Naive thymus-derived CD4-positive, alpha-beta T cell (primary cell): Measurements from ENCODE around the gene CTXN2. TPM values are rescaled to one million over a fixed set of nuclear protein-coding genes. Genes with fewer than 3 reads are reported as not detected.

Source experiments
- ATAC-seq: fragments of 150-1000 bp; cut with Tn5 transposase; 2 replicates; pipeline ENCODE4 v1.10.0; 2021; ENCODE audit warnings: mild to moderate bottlenecking, moderate library complexity
- CTCF ChIA-PET: fragments of 350-600 bp; sonication (Branson Sonifier 250); formaldehyde crosslinking; loops from one replicate; lab custom pipeline; 2021; ENCODE audit warnings: antibody characterized with exemption; lab: Charles Lee
- POLR2A ChIA-PET: fragments of 350-600 bp; sonication (Branson Sonifier 250); formaldehyde crosslinking; loops from one replicate; lab custom pipeline; 2021; ENCODE audit warnings: antibody characterized with exemption, inconsistent platforms; lab: Charles Lee
- DNase-seq, 9 donors: peaks; one replicate each; pipeline versions ENCODE4 v3.0.0 to v3.0.0-alpha.2; 2020 to 2022; ENCODE audit warnings: mixed read lengths in 1 of 9
- H3K27ac ChIP-seq: one replicate; pipeline ENCODE4 v1.7.0; 2013; ENCODE audit warnings: mild to moderate bottlenecking, low read depth, low read length, moderate library complexity
- H3K27me3 ChIP-seq, 2 donors: one replicate each; pipeline ENCODE4 v1.7.0; 2013; ENCODE audit warnings: low read length in 2 of 2, mild to moderate bottlenecking in 2 of 2, moderate library complexity in 2 of 2; ENCODE audit not compliant: control insufficient read depth in 2 of 2, insufficient read depth in 2 of 2
- H3K36me3 ChIP-seq, 3 experiments: 1 replicate in 2 of 3; 2 replicates in 1 of 3; pipeline ENCODE4 v1.7.0; 2013; ENCODE audit warnings: low read length in 3 of 3, mild to moderate bottlenecking in 3 of 3, moderate library complexity in 1 of 3; ENCODE audit not compliant: insufficient read depth in 3 of 3, control insufficient read depth in 2 of 3
- H3K4me1 ChIP-seq, 2 donors: one replicate each; pipeline ENCODE4 v1.7.0; 2013; ENCODE audit warnings: low read length in 2 of 2, mild to moderate bottlenecking in 2 of 2, moderate library complexity in 1 of 2; ENCODE audit not compliant: control insufficient read depth in 2 of 2, insufficient read depth in 2 of 2
- H3K4me3 ChIP-seq: 2 replicates; pipeline ENCODE4 v1.7.0; 2013; ENCODE audit warnings: mild to moderate bottlenecking, low read length
- H3K9me3 ChIP-seq, 3 experiments: 1 replicate in 2 of 3; 2 replicates in 1 of 3; pipeline ENCODE4 v1.7.0; 2013; ENCODE audit warnings: low read length in 3 of 3; ENCODE audit not compliant: control insufficient read depth in 2 of 3
- H3K27ac Mint-ChIP-seq, 9 donors: one replicate each; pipeline ENCODE4 v1.8.0; 2020 to 2022; ENCODE audit warnings: mixed read lengths in 9 of 9, mild to moderate bottlenecking in 8 of 9, moderate library complexity in 5 of 9, inconsistent platforms in 2 of 9
- H3K27me3 Mint-ChIP-seq, 5 donors: one replicate each; pipeline ENCODE4 v1.8.0; 2021 to 2022; ENCODE audit warnings: mixed read lengths in 5 of 5, mild to moderate bottlenecking in 1 of 5
- H3K36me3 Mint-ChIP-seq, 5 donors: one replicate each; pipeline ENCODE4 v1.8.0; 2020 to 2022; ENCODE audit warnings: mixed read lengths in 5 of 5, mild to moderate bottlenecking in 3 of 5, inconsistent platforms in 1 of 5
- H3K4me1 Mint-ChIP-seq, 7 donors: one replicate each; pipeline ENCODE4 v1.8.0; 2020 to 2022; ENCODE audit warnings: mixed read lengths in 7 of 7, mild to moderate bottlenecking in 3 of 7, inconsistent platforms in 1 of 7
- H3K4me3 Mint-ChIP-seq, 10 donors: one replicate each; pipeline ENCODE4 v1.8.0; 2020 to 2022; ENCODE audit warnings: mild to moderate bottlenecking in 10 of 10, mixed read lengths in 10 of 10, moderate library complexity in 6 of 10, inconsistent platforms in 2 of 10
- H3K9me3 Mint-ChIP-seq, 11 donors: one replicate each; pipeline ENCODE4 v1.8.0; 2020 to 2022; ENCODE audit warnings: mixed read lengths in 11 of 11, mild to moderate bottlenecking in 4 of 11, inconsistent platforms in 1 of 11, moderate library complexity in 1 of 11
- intact Hi-C, 2 donors: fragments of 100-400 bp; cut with micrococcal nuclease; formaldehyde crosslinking; loops; one replicate each; pipeline ENCODE4 v1.15.1; 2023
- polyA plus RNA-seq, 2 donors: library from polyadenylated mRNA; unstranded; fragments of 300-500 nt; fragmentation: Illumina TruSeq; gene quantifications; one replicate each; pipeline ENCODE4 v1.2.3, GENCODE V29; 2021
- total RNA-seq, 6 experiments: library from RNA in 5 of 6; stranded (reverse) in 5 of 6; gene quantifications; 1 replicate in 5 of 6; 2 replicates in 1 of 6; pipeline ENCODE4 v1.2.3 and lab custom pipeline; 2021 to 2026

CTXN2 gene
- total and polyA plus RNA-seq, 7 experiments from 2014 or later = not detected

DNA sequence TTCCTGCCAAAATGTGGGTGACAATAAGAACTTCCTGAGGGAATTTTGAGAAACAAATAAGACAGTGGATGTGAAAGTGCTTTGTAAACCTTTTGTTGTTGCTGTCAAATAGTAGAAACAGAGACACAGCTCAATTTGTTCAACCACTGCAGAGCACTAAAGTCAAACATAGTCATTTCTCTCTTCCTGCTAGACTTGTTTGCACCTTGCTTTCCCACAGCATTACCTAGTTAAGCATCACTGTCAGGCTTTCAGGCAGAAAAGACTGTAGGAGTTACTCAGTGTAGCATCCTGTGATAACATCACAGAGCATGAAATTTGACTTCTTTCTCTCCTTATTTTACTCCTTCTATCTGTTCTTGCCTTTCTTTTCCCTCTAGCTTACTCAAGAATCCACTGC lies 41.8 kb downstream of the CTXN2 start:
- Histone ChIP-seq H3K4me1 (no peaks in the 10 kb centered on the region), H3K36me3 (no peaks in the 10 kb centered on the region), H3K27me3 (no peaks in the 10 kb centered on the region), H3K27ac (no peak overlapping the region), H3K4me3 (no peak overlapping the region), H3K9me3 (no peaks in the 10 kb centered on the region)
- H3K36me3 Mint-ChIP-seq = no peaks in the 10 kb centered on the region
- CTCF ChIA-PET = no interaction called here
- no peaks in the 10 kb centered on the region for H3K4me1 Mint-ChIP-seq
- no peak overlapping the region for H3K27ac Mint-ChIP-seq
- H3K27me3 Mint-ChIP-seq = peaks cover 0 to 11% (median 8%) of the 10 kb centered on the region in 5 donors
- POLR2A ChIA-PET = no interaction called here
- ATAC-seq (no peak), DNase-seq (no peak)
- H3K9me3 Mint-ChIP-seq = no peaks in the 10 kb centered on the region
- intact Hi-C loops = no loop called here
- no peak overlapping the region for H3K4me3 Mint-ChIP-seq

DNA sequence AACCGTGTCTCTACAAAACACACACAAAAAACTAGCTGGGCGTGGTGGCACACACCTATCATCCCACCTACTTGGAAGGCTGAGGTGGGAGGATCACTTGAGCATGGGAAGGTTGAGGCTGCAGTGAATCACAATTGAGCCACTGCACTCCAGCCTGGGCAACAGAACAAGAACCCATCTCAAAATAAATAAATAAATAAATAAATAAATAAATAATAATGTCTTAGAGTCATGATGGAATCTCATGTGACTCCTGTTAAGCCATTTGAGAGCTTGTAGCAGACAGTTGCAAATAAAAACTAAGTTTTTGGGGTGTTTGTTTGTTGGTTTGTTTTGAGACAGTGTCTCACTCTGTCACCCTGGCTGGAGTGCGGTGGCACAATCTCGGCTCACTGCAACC lies 47.9 kb downstream of the CTXN2 start:
- no peak for ATAC-seq
- ChIA-PET CTCF (no interaction called here), POLR2A (no interaction called here)
- H3K4me1 ChIP-seq = no peaks in the 10 kb centered on the region
- no peak overlapping the region for H3K27ac ChIP-seq
- no peak overlapping the region for H3K4me3 Mint-ChIP-seq
- no peaks in the 10 kb centered on the region for H3K36me3 Mint-ChIP-seq
- no peaks in the 10 kb centered on the region for H3K9me3 Mint-ChIP-seq
- H3K27ac Mint-ChIP-seq = no peak overlapping the region
- H3K27me3 Mint-ChIP-seq = peaks cover 0 to 4% (median 2%) of the 10 kb centered on the region in 5 donors
- H3K36me3 ChIP-seq = no peaks in the 10 kb centered on the region
- H3K4me3 ChIP-seq = no peak overlapping the region
- DNase-seq = no peak
- H3K4me1 Mint-ChIP-seq = no peaks in the 10 kb centered on the region
- no peaks in the 10 kb centered on the region for H3K9me3 ChIP-seq
- H3K27me3 ChIP-seq = no peaks in the 10 kb centered on the region
- intact Hi-C loops = no loop called here

DNA sequence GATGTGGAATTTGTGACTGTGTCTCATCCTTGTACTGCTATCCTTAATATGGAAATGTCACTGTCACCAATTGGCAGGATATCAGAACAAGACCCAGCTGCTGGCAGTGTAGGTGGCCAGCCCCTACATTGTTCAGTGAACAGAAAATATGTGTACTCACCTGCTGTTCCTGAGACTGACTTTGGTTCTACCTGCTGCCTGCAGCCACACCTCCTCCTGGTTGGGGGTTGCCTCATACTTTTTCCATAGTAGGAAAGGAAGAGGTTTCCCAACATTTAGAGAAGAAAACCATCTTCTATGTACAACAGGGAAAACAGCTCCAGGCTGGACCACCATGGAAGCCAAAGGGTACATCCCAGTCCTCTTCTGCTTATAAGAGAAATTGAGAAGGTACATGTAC lies 50.5 kb downstream of the CTXN2 start:
- Mint-ChIP-seq H3K36me3 (no peaks in the 10 kb centered on the region), H3K27ac (no peak overlapping the region), H3K4me3 (no peak overlapping the region), H3K4me1 (no peaks in the 10 kb centered on the region), H3K27me3 (peaks cover 0 to 8% (median 6%) of the 10 kb centered on the region in 5 donors), H3K9me3 (no peaks in the 10 kb centered on the region)
- no peaks in the 10 kb centered on the region for H3K9me3 ChIP-seq
- H3K4me1 ChIP-seq = no peaks in the 10 kb centered on the region
- ChIA-PET CTCF (no interaction called here), POLR2A (interaction anchor here (0.6 kb wide), 1 partner anchor 64 kb away, joined by 3 read pairs; the partner anchor contains the start of gene MYEF2)
- no peaks in the 10 kb centered on the region for H3K27me3 ChIP-seq
- intact Hi-C loops = no loop called here
- no peaks in the 10 kb centered on the region for H3K36me3 ChIP-seq
- H3K4me3 ChIP-seq = no peak overlapping the region
- DNase-seq (no peak), ATAC-seq (no peak)
- H3K27ac ChIP-seq = no peak overlapping the region

DNA sequence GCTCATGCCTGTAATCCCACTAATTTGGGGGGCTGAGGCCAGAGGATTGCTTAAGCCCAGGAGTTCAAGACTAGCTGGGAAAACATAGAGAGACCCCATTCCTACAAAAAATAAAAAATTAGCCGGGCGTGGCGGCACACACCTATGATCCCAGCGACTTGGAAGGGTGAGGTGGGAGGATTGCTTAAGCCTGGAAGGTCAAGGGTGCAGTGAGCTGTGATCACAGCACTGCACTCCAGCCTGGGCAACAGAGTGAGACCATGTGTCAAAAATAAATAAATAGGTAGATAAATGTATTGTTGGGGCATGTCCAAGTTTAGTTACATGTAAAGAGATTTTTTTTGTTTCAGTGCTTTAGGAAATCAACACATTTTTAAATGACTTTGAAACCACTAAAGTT lies 51.1 kb downstream of the CTXN2 start:
- no peaks in the 10 kb centered on the region for H3K9me3 Mint-ChIP-seq
- POLR2A ChIA-PET = interaction anchor here (0.6 kb wide), 1 partner anchor 64 kb away, joined by 3 read pairs; the partner anchor contains the start of gene MYEF2
- no peak overlapping the region for H3K27ac Mint-ChIP-seq
- no peak for DNase-seq
- H3K36me3 Mint-ChIP-seq = no peaks in the 10 kb centered on the region
- H3K27ac ChIP-seq = no peak overlapping the region
- CTCF ChIA-PET = no interaction called here
- H3K36me3 ChIP-seq = no peaks in the 10 kb centered on the region
- H3K27me3 ChIP-seq = no peaks in the 10 kb centered on the region
- intact Hi-C loops = no loop called here
- peaks cover 0 to 10% (median 6%) of the 10 kb centered on the region in 5 donors for H3K27me3 Mint-ChIP-seq
- no peaks in the 10 kb centered on the region for H3K4me1 Mint-ChIP-seq
- no peak overlapping the region for H3K4me3 ChIP-seq
- no peaks in the 10 kb centered on the region for H3K9me3 ChIP-seq
- H3K4me1 ChIP-seq = no peaks in the 10 kb centered on the region
- ATAC-seq = no peak
- H3K4me3 Mint-ChIP-seq = no peak overlapping the region

DNA sequence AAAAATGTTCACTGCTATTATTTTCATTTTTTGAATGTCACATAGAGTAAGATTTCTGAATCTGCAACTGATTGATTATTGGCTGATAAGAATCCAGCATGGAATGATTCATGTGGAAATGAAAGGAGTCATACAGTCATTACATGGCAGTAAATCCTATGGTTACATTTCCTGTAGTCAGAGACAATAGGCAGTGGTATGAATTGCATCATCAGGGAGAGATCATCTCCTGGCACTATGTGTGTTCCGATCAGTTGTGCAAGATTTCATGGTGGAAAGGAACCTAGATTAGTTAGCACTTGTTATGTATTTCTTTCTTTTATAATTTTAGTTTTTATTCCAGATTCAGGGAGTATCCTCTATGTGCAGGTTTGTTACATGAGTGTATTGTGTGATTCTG lies 53.5 kb downstream of the CTXN2 start:
- intact Hi-C loops = no loop called here
- ATAC-seq (no peak), DNase-seq (no peak)
- H3K27ac Mint-ChIP-seq = no peak overlapping the region
- POLR2A ChIA-PET = no interaction called here
- no peaks in the 10 kb centered on the region for H3K4me1 Mint-ChIP-seq
- H3K36me3 Mint-ChIP-seq = no peaks in the 10 kb centered on the region
- H3K9me3 Mint-ChIP-seq = no peaks in the 10 kb centered on the region
- no peak overlapping the region for H3K4me3 Mint-ChIP-seq
- Histone ChIP-seq H3K4me3 (no peak overlapping the region), H3K27me3 (no peaks in the 10 kb centered on the region), H3K4me1 (no peaks in the 10 kb centered on the region), H3K9me3 (no peaks in the 10 kb centered on the region), H3K27ac (no peak overlapping the region), H3K36me3 (no peaks in the 10 kb centered on the region)
- CTCF ChIA-PET = no interaction called here
- H3K27me3 Mint-ChIP-seq = peaks cover 0 to 19% (median 11%) of the 10 kb centered on the region in 5 donors

DNA sequence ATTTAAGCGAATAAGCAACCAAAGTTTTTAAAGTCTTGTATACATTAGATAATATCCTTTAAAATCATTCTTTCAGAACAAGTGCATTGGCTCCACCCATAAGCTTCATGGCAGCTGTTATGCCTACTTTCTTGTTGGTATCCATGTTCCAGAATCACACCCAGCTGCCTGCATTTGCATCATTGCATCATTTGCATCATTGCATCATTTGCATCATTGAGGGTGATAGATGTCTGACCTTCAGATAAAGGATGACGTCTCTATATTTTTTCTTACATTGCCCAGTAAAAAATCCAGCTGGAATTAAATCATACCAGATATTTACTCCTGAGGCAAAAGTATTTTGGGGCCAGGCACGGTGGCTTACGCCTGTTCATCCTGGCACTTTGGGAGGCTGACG lies 56.9 kb downstream of the CTXN2 start:
- intact Hi-C loops = no loop called here
- POLR2A ChIA-PET = no interaction called here
- Histone ChIP-seq H3K27me3 (no peaks in the 10 kb centered on the region), H3K4me3 (no peak overlapping the region), H3K9me3 (no peaks in the 10 kb centered on the region), H3K27ac (no peak overlapping the region), H3K4me1 (no peaks in the 10 kb centered on the region), H3K36me3 (no peaks in the 10 kb centered on the region)
- peaks cover 0 to 2% (median 0%) of the 10 kb centered on the region in 11 donors for H3K9me3 Mint-ChIP-seq
- H3K4me1 Mint-ChIP-seq = peaks cover 0 to 2% (median 0%) of the 10 kb centered on the region in 7 donors
- no peaks in the 10 kb centered on the region for H3K36me3 Mint-ChIP-seq
- CTCF ChIA-PET = interaction anchor here (0.6 kb wide), 1 partner anchor 554 kb away, joined by 3 read pairs; no protein-coding TSS in a partner anchor
- DNase-seq (no peak), ATAC-seq (no peak)
- peaks cover 3 to 39% (median 29%) of the 10 kb centered on the region in 5 donors for H3K27me3 Mint-ChIP-seq
- H3K27ac Mint-ChIP-seq = no peak overlapping the region
- H3K4me3 Mint-ChIP-seq = no peak overlapping the region

DNA sequence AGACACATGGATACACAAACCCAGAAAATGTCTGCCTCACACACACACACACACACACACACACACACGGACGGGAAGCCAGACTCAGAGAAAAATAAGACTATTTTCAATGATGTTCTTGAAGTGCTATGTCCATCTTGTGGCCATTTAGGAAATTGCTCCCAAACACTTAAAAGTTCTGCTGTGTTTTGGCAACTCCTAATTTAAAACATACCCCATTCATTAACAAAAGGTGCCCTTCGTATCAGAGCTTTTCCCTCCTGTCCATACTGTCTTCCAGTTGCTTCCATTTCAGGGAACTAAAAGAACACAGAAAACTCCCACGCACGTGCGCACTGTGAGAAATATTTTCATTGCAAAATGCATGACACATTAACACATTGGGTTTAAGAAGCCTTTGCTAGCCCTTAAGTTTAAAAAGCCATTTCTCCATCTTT lies 59.2 kb downstream of the CTXN2 start:
- H3K27ac ChIP-seq = no peak overlapping the region
- ATAC-seq (peak; percentile 22), DNase-seq (peak in 2 of 9 donors; percentile 1 to 9)
- ChIA-PET CTCF (no interaction called here), POLR2A (no interaction called here)
- Mint-ChIP-seq H3K36me3 (no peaks in the 10 kb centered on the region), H3K9me3 (peaks cover 0 to 2% (median 0%) of the 10 kb centered on the region in 11 donors), H3K4me3 (no peak overlapping the region), H3K4me1 (peaks cover 0 to 2% (median 0%) of the 10 kb centered on the region in 7 donors), H3K27ac (peak overlapping the region in 1 of 9 donors; percentile 3), H3K27me3 (peaks cover 3 to 41% (median 31%) of the 10 kb centered on the region in 5 donors)
- no peaks in the 10 kb centered on the region for H3K4me1 ChIP-seq
- H3K9me3 ChIP-seq = no peaks in the 10 kb centered on the region
- H3K36me3 ChIP-seq = no peaks in the 10 kb centered on the region
- no peaks in the 10 kb centered on the region for H3K27me3 ChIP-seq
- intact Hi-C loops = loop anchor here in 1 of 2 donors (10.0 kb wide), 1 partner anchor 1056 kb away; no protein-coding TSS in a partner anchor
- no peak overlapping the region for H3K4me3 ChIP-seq
